ENCODE measurements around the gene TBL1X. TPM values are rescaled to one million over a fixed set of nuclear protein-coding genes. Genes with fewer than 3 reads are reported as not detected.

TBL1X gene
- total RNA-seq, 6 donors from 2014 or later: 6.3 to 21.4 (median 12.8) TPM

- Histone ChIP-seq H3K9me3 (no peaks in the 10 kb centered on the region), H3K36me3 (no peaks in the 10 kb centered on the region), H3K27ac (no peak overlapping the region), H3K27me3 (no peaks in the 10 kb centered on the region), H3K4me1 (no peaks in the 10 kb centered on the region), H3K4me3 (no peak overlapping the region)
- ATAC-seq (ENCODE audit: low FRiP score in 2 of 2): no peak
- DNase-seq: no peak
- TF ChIP-seq POLR2A (IDR thresholded peaks at IDR 0.05): no peak
- WGBS, 2 donors: 83% methylated on average over 7 of the region's 7 CpGs; no CpG with 5 or more reads in 1 of the 2 donors
Measured at GRCh38 chrX:9522378-9523155, 57.7 kb downstream of the TBL1X start.

- H3K27ac ChIP-seq: no peak overlapping the region
- H3K4me1 ChIP-seq: no peaks in the 10 kb centered on the region
- DNase-seq: no peak
- H3K36me3 ChIP-seq: no peaks in the 10 kb centered on the region
- no peak for TF ChIP-seq EP300 (IDR thresholded peaks at IDR 0.05)
- no peak for TF ChIP-seq POLR2A (IDR thresholded peaks at IDR 0.05)
- TF ChIP-seq, protein P1, sequence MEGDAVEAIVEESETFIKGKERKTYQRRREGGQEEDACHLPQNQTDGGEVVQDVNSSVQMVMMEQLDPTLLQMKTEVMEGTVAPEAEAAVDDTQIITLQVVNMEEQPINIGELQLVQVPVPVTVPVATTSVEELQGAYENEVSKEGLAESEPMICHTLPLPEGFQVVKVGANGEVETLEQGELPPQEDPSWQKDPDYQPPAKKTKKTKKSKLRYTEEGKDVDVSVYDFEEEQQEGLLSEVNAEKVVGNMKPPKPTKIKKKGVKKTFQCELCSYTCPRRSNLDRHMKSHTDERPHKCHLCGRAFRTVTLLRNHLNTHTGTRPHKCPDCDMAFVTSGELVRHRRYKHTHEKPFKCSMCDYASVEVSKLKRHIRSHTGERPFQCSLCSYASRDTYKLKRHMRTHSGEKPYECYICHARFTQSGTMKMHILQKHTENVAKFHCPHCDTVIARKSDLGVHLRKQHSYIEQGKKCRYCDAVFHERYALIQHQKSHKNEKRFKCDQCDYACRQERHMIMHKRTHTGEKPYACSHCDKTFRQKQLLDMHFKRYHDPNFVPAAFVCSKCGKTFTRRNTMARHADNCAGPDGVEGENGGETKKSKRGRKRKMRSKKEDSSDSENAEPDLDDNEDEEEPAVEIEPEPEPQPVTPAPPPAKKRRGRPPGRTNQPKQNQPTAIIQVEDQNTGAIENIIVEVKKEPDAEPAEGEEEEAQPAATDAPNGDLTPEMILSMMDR (IDR thresholded peaks at IDR 0.05): no peak
- TF ChIP-seq POLR2AphosphoS5 (IDR thresholded peaks at IDR 0.05): no peak
- H3K9me3 ChIP-seq: no peaks in the 10 kb centered on the region
- H3K27me3 ChIP-seq: no peaks in the 10 kb centered on the region
- WGBS, 2 donors: 41 to 57% methylated on average over 8 of the region's 8 CpGs
- ATAC-seq (ENCODE audit: low FRiP score in 2 of 2): no peak
- no peak overlapping the region for H3K4me3 ChIP-seq
Measured at GRCh38 chrX:9525511-9526248, 60.8 kb downstream of the TBL1X start.

DNA sequence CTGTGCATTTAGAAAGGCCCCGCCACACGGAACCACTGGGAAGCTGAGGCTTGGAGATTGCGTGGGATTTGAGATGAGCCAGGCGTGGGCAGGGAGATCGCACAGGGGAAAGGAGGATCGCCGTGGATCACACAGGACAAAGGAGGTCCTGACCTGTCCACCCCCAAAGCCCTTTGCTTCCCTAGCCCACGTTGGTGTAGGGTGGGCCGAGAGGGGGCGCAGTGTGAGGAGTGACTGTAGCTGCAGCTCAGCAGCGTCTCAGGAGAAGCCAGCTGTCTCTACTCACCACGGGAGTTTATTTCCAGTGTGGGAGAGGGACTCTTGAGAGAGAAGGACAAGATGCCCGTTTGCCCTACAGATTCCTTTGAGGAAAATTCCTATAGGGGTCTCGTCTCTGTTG is 62.1 kb downstream of the TBL1X start:
- DNase-seq (no peak), ATAC-seq (ENCODE audit: low FRiP score in 2 of 2) (no peak)
- H3K36me3 ChIP-seq: no peaks in the 10 kb centered on the region
- H3K27ac ChIP-seq: no peak overlapping the region
- no peak overlapping the region for H3K4me3 ChIP-seq
- TF ChIP-seq, protein P1 (IDR thresholded peaks at IDR 0.05): no peak
- no peak for TF ChIP-seq EP300 (IDR thresholded peaks at IDR 0.05)
- no peak for TF ChIP-seq POLR2A (IDR thresholded peaks at IDR 0.05)
- TF ChIP-seq POLR2AphosphoS5 (IDR thresholded peaks at IDR 0.05): no peak
- H3K27me3 ChIP-seq: no peaks in the 10 kb centered on the region
- H3K4me1 ChIP-seq: no peaks in the 10 kb centered on the region
- WGBS, 2 donors: 69 to 90% methylated on average over 9 to 14 of the region's 14 CpGs
- no peaks in the 10 kb centered on the region for H3K9me3 ChIP-seq

DNA sequence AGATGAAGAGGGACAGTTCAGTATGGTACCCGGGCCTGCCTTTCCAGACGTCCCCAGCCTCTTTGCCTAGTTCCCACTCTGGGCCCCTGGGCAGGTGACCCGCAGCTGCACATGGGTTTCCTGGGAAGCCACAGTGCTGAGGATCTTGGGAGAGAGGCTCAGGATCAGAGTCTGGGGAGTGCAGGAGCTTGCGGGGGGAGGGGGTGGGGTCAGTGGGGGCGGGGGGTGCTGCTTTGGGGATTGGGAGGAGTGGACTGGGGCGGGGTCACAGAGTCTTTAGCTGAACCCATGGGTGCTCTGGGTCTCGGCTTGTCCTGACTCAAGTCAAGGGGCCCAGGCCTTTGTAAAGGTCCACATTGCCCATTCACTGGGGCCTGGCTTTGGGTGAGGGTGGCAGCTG is 63.6 kb downstream of the TBL1X start:
- Histone ChIP-seq H3K9me3 (no peaks in the 10 kb centered on the region), H3K4me1 (no peaks in the 10 kb centered on the region), H3K27me3 (no peaks in the 10 kb centered on the region), H3K36me3 (no peaks in the 10 kb centered on the region), H3K4me3 (no peak overlapping the region), H3K27ac (no peak overlapping the region)
- no peak for ATAC-seq (ENCODE audit: low FRiP score in 2 of 2)
- DNase-seq: no peak
- TF ChIP-seq EP300 (IDR thresholded peaks at IDR 0.05): no peak
- whole genome bisulfite sequencing, 2 donors: 63% methylated on average over 7 of the region's 7 CpGs; no CpG with 5 or more reads in 1 of the 2 donors

GRCh38 chrX:9529223-9529622 is 64.4 kb downstream of the TBL1X start:
- 79 to 89% methylated on average over 1 to 4 of the region's 4 CpGs for WGBS, 2 donors
- no peak for TF ChIP-seq POLR2AphosphoS5 (IDR thresholded peaks at IDR 0.05)
- no peak for TF ChIP-seq EP300 (IDR thresholded peaks at IDR 0.05)
- TF ChIP-seq, protein P1 (IDR thresholded peaks at IDR 0.05): no peak
- TF ChIP-seq POLR2A (IDR thresholded peaks at IDR 0.05): no peak

More at GRCh38 chrX:9529223-9529622, 64.4 kb downstream of the TBL1X start:
- H3K4me1 ChIP-seq: no peaks in the 10 kb centered on the region
- no peak for ATAC-seq (ENCODE audit: low FRiP score in 2 of 2)
- no peak overlapping the region for H3K4me3 ChIP-seq
- H3K27me3 ChIP-seq: no peaks in the 10 kb centered on the region
- no peaks in the 10 kb centered on the region for H3K9me3 ChIP-seq
- no peak for DNase-seq
- H3K27ac ChIP-seq: no peak overlapping the region
- no peaks in the 10 kb centered on the region for H3K36me3 ChIP-seq
